Measurements from ENCODE around the gene KAT7. TPM values are rescaled to one million over a fixed set of nuclear protein-coding genes. Genes with fewer than 3 reads are reported as not detected.

KAT7 gene
- total RNA-seq, 1 experiment from 2014 or later, result 90.6 TPM

DNA sequence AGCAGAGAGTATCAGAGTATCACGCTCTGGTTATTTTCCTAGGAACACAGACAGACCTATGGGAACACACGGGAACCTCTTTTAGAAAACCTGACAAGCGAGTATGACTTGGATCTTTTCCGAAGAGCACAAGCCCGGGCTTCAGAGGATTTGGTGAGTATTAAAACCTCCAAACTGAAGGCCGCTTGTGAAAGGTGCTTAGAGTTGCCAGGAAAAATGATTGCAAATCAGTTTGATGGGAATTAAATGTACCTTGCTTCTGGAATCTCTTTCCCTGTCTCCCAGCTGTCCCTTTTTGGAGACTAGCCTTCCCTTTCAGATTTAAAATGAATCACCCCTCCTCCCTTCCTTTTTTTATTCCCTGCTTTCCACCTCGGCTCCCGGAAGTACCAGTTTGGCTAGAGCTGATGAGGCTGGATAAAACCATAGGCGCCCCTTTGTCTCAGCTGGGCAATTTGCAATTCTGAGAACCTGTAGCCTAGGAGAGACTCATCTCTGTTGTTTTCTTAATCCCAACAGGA, 27.3 kb downstream of the KAT7 start:
- intact Hi-C loops (cut with micrococcal nuclease; ENCODE audit: unreplicated experiment), result no loop called here
- H3K27me3 Mint-ChIP-seq (ENCODE audit: unreplicated experiment), result no peaks in the 10 kb centered on the region
- BruUV-seq (replicated peaks), result no TSS peak
- no peak for TF ChIP-seq CTCF (IDR thresholded peaks at IDR 0.05; ENCODE audit: unreplicated experiment)
- peaks cover 6% of the 10 kb centered on the region for H3K4me1 Mint-ChIP-seq (ENCODE audit: low read depth, unreplicated experiment)
- no peaks in the 10 kb centered on the region for H3K9me3 Mint-ChIP-seq (ENCODE audit: low read depth, unreplicated experiment)
- CTCF ChIA-PET, result interaction anchor here (0.7 kb wide), 1 partner anchor 115 kb away, joined by 4 read pairs; no protein-coding TSS in a partner anchor
- DNase-seq, result no peak
- H3K4me3 Mint-ChIP-seq (ENCODE audit: low read depth, unreplicated experiment), result no peak overlapping the region
- H3K27ac Mint-ChIP-seq (ENCODE audit: unreplicated experiment), result no peak overlapping the region
- peaks cover 60% of the 10 kb centered on the region for H3K36me3 Mint-ChIP-seq (ENCODE audit: insufficient read depth, unreplicated experiment)

GRCh38 chr17:49817993-49818392, 29.5 kb downstream of the KAT7 start:
- peaks cover 27% of the 10 kb centered on the region for H3K4me1 Mint-ChIP-seq (ENCODE audit: low read depth, unreplicated experiment)

DNA sequence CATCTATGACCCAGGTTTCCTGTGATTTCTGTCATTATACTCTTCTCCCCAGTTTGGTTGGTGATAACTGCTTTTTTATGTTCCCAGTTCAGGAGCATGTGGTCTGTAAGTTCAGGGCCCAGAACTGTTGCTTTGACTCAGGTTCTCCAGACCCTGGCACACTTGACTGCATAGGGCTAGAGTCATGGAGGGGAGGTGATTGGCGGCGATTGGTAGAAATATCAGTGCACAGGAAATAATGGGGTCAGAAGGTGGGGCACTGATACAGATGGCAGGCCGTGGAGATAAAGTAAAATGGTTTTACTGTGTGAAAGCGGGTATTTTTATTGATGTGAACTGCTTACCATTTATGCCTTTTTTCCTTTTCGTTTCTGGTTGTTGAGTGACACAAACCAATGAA, 30.7 kb downstream of the KAT7 start:
- H3K36me3 Mint-ChIP-seq (ENCODE audit: insufficient read depth, unreplicated experiment), result peaks cover 73% of the 10 kb centered on the region
- TF ChIP-seq CTCF (IDR thresholded peaks at IDR 0.05; ENCODE audit: unreplicated experiment), result no peak
- CTCF ChIA-PET, result no interaction called here
- H3K27me3 Mint-ChIP-seq (ENCODE audit: unreplicated experiment), result no peaks in the 10 kb centered on the region
- no peak overlapping the region for H3K27ac Mint-ChIP-seq (ENCODE audit: unreplicated experiment)
- no TSS peak for BruUV-seq (replicated peaks)
- no peak for DNase-seq
- no peak overlapping the region for H3K4me3 Mint-ChIP-seq (ENCODE audit: low read depth, unreplicated experiment)
- H3K9me3 Mint-ChIP-seq (ENCODE audit: low read depth, unreplicated experiment), result no peaks in the 10 kb centered on the region
- peaks cover 28% of the 10 kb centered on the region for H3K4me1 Mint-ChIP-seq (ENCODE audit: low read depth, unreplicated experiment)
- intact Hi-C loops (cut with micrococcal nuclease; ENCODE audit: unreplicated experiment), result no loop called here

More at GRCh38 chr17:49817993-49818392, 29.5 kb downstream of the KAT7 start:
- BruUV-seq (replicated peaks), result no TSS peak
- CTCF ChIA-PET, result interaction anchor here (0.7 kb wide), 1 partner anchor 15 kb away, joined by 3 read pairs; no protein-coding TSS in a partner anchor
- DNase-seq, result no peak
- intact Hi-C loops (cut with micrococcal nuclease; ENCODE audit: unreplicated experiment), result no loop called here
- TF ChIP-seq CTCF (IDR thresholded peaks at IDR 0.05; ENCODE audit: unreplicated experiment), result no peak
- H3K27me3 Mint-ChIP-seq (ENCODE audit: unreplicated experiment), result no peaks in the 10 kb centered on the region
- H3K4me3 Mint-ChIP-seq (ENCODE audit: low read depth, unreplicated experiment), result no peak overlapping the region
- H3K27ac Mint-ChIP-seq (ENCODE audit: unreplicated experiment), result no peak overlapping the region
- H3K36me3 Mint-ChIP-seq (ENCODE audit: insufficient read depth, unreplicated experiment), result peaks cover 73% of the 10 kb centered on the region
- no peaks in the 10 kb centered on the region for H3K9me3 Mint-ChIP-seq (ENCODE audit: low read depth, unreplicated experiment)

DNA sequence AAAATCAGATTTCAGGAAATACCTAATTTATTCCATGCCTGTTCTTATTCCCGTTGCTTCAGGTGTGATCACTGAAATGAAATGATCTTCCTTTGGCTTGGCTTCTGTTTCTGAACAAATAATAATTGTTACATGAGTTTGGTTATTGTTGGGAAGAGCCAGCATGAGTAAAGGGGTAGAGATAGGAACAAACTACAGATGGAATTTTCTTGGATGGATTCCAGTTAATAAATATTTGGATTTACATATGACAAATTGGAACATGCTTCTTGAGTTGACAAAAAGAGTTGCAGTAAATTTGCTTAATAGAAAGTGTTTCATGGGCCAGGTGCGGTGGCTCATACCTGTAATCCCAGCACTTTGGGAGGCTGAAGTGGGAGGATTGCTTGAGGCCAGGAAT, 31.2 kb downstream of the KAT7 start:
- CTCF ChIA-PET, result no interaction called here
- H3K27me3 Mint-ChIP-seq (ENCODE audit: unreplicated experiment), result no peaks in the 10 kb centered on the region
- H3K4me3 Mint-ChIP-seq (ENCODE audit: low read depth, unreplicated experiment), result no peak overlapping the region
- no peak for TF ChIP-seq CTCF (IDR thresholded peaks at IDR 0.05; ENCODE audit: unreplicated experiment)
- H3K36me3 Mint-ChIP-seq (ENCODE audit: insufficient read depth, unreplicated experiment), result peaks cover 72% of the 10 kb centered on the region
- DNase-seq, result no peak
- no peak overlapping the region for H3K27ac Mint-ChIP-seq (ENCODE audit: unreplicated experiment)
- peaks cover 28% of the 10 kb centered on the region for H3K4me1 Mint-ChIP-seq (ENCODE audit: low read depth, unreplicated experiment)
- no TSS peak for BruUV-seq (replicated peaks)
- H3K9me3 Mint-ChIP-seq (ENCODE audit: low read depth, unreplicated experiment), result no peaks in the 10 kb centered on the region
- intact Hi-C loops (cut with micrococcal nuclease; ENCODE audit: unreplicated experiment), result no loop called here
